Measurements from ENCODE around the gene FAM53B. TPM values are rescaled to one million over a fixed set of nuclear protein-coding genes. Genes with fewer than 3 reads are reported as not detected.

The FAM53B gene
- polyA plus RNA-seq, 6 donors from 2014 or later, result 19.6 to 141 (median 31.5) TPM

DNA sequence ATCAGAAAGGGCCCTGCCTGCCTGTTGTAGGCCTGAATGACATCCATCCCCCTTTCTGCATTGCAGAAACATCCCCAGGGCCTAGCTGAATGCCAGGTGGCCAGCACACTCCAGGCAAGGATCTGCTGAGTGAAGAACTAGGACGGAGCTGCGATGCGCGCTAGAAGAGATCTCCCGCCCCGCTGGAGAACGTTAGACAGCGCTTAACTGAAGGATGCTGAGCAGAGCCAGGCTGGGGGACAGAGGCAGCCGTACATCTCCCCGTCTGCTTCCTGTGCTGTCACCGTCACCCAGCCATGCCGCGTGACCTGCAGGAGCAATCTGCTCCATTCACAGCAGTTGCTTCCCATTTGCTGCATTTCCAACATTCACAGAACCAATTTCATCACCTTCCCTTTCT, 73.3 kb downstream of the FAM53B start:
- Mint-ChIP-seq H3K36me3 (peaks cover 0 to 19% of the 10 kb centered on the region in 2 donors), H3K4me3 (peak overlapping the region in 5 of 8 donors; percentile 12 to 45 (median 33))

GRCh38 chr10:124669824-124670654, 74.1 kb downstream of the FAM53B start:
- Mint-ChIP-seq H3K9me3 (no peaks in the 10 kb centered on the region), H3K36me3 (peaks cover 0 to 16% of the 10 kb centered on the region in 2 donors), H3K27ac (peak overlapping the region in 5 of 6 donors; percentile 70 to 97 (median 93)), H3K27me3 (no peaks in the 10 kb centered on the region), H3K4me3 (peak overlapping the region in 4 of 8 donors; percentile 33 to 43 (median 42)), H3K4me1 (peaks cover 64 to 95% (median 90%) of the 10 kb centered on the region in 3 donors)
- ATAC-seq (ENCODE audit: low read depth in 2 of 2) (no peak), DNase-seq (no peak)

More for the DNA sequence above, 73.3 kb downstream of the FAM53B start:
- Mint-ChIP-seq H3K27me3 (no peaks in the 10 kb centered on the region), H3K27ac (peak overlapping the region in 5 of 6 donors; percentile 70 to 97 (median 93)), H3K9me3 (no peaks in the 10 kb centered on the region), H3K4me1 (peaks cover 63 to 96% (median 90%) of the 10 kb centered on the region in 3 donors)
- no peak for DNase-seq
- ATAC-seq (ENCODE audit: low read depth in 2 of 2), result peak; percentile 44 to 45

- ATAC-seq (ENCODE audit: low read depth in 2 of 2) (no peak), DNase-seq (no peak)
- H3K27me3 Mint-ChIP-seq, result no peaks in the 10 kb centered on the region
- peak overlapping the region in 4 of 6 donors; percentile 79 to 90 (median 86) for H3K27ac Mint-ChIP-seq
- H3K9me3 Mint-ChIP-seq, result no peaks in the 10 kb centered on the region
- H3K4me1 Mint-ChIP-seq, result peaks cover 60 to 92% (median 89%) of the 10 kb centered on the region in 3 donors
- H3K4me3 Mint-ChIP-seq, result no peak overlapping the region
- peaks cover 0 to 12% of the 10 kb centered on the region in 2 donors for H3K36me3 Mint-ChIP-seq
These were observed 74.9 kb downstream of the FAM53B start for GRCh38 chr10:124669141-124669823.

DNA sequence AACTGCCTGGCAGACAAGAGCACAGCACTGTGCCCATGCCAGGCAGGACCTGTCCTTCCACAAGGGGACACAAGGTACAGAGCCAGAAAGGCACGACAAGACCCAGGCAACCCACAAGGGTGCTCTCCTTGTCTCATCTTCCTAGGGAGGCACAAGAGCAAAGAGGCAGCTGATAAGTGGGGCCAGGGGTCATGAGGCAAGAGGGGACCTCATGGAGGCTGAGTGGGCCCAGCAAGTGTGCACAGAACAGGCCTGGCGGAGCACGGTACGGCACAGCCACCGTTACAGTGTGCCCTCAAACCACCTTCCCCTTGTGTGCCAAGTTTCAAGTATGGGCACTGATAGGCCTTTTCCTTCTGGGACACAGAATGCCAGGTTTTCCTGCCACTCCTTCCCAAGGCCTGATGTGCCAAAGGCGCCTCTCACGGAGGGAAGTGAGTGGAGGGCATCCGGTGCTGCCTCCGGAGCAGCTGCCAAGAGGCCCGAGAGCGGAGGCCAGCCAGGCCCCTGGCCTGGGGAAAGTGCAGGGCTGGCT, 75.6 kb downstream of the FAM53B start:
- H3K4me1 Mint-ChIP-seq, result peaks cover 53 to 85% (median 82%) of the 10 kb centered on the region in 3 donors
- H3K36me3 Mint-ChIP-seq, result peaks cover 0 to 12% of the 10 kb centered on the region in 2 donors
- peak overlapping the region in 1 of 8 donors; percentile 9 for H3K4me3 Mint-ChIP-seq
- H3K27me3 Mint-ChIP-seq, result no peaks in the 10 kb centered on the region
- peak overlapping the region in 5 of 6 donors; percentile 75 to 94 (median 79) for H3K27ac Mint-ChIP-seq
- DNase-seq (no peak), ATAC-seq (ENCODE audit: low read depth in 2 of 2) (no peak)
- no peaks in the 10 kb centered on the region for H3K9me3 Mint-ChIP-seq

GRCh38 chr10:124667425-124668345, 76.5 kb downstream of the FAM53B start:
- DNase-seq (no peak), ATAC-seq (ENCODE audit: low read depth in 2 of 2) (no peak)
- Mint-ChIP-seq H3K4me3 (peak overlapping the region in 3 of 8 donors; percentile 9 to 37 (median 24)), H3K36me3 (peaks cover 0 to 12% of the 10 kb centered on the region in 2 donors), H3K9me3 (no peaks in the 10 kb centered on the region), H3K4me1 (peaks cover 44 to 81% (median 76%) of the 10 kb centered on the region in 3 donors), H3K27ac (peak overlapping the region; percentile 6 to 94 (median 82)), H3K27me3 (no peaks in the 10 kb centered on the region)

- Mint-ChIP-seq H3K4me1 (peaks cover 39 to 82% (median 72%) of the 10 kb centered on the region in 3 donors), H3K9me3 (no peaks in the 10 kb centered on the region), H3K27me3 (no peaks in the 10 kb centered on the region), H3K27ac (peak overlapping the region in 4 of 6 donors; percentile 15 to 79 (median 42)), H3K4me3 (no peak overlapping the region), H3K36me3 (peaks cover 0 to 12% of the 10 kb centered on the region in 2 donors)
- no peak for DNase-seq
- no peak for ATAC-seq (ENCODE audit: low read depth in 2 of 2)
These were observed 77.7 kb downstream of the FAM53B start for GRCh38 chr10:124666494-124666893.

DNA sequence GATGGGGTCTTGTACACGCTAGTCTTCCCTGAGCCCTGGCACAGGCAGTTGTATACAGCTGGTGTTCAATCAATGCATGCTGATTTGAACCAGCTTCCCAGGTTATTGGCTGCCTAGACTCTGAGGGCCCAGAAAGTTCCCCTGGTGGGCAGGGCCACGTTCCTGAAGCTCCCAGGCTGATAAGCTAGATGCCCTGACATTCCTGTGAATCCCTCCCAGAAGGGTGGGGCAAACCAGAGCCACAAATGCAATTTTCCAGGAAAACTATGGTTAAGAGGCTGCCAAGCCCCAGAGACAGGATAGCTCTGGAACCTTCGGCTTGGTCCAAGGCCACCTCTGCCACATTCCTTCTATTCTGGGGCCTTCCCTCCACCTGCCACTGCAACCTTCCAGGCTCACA, 78.2 kb downstream of the FAM53B start:
- Mint-ChIP-seq H3K4me3 (no peak overlapping the region), H3K4me1 (peaks cover 39 to 82% (median 72%) of the 10 kb centered on the region in 3 donors), H3K27ac (peak overlapping the region in 4 of 6 donors; percentile 15 to 95 (median 68))

GRCh38 chr10:124665558-124665957, 78.6 kb downstream of the FAM53B start:
- peaks cover 0 to 4% of the 10 kb centered on the region in 2 donors for H3K36me3 Mint-ChIP-seq
- H3K9me3 Mint-ChIP-seq, result no peaks in the 10 kb centered on the region
- peak overlapping the region; percentile 58 to 95 (median 78) for H3K27ac Mint-ChIP-seq
- H3K4me3 Mint-ChIP-seq, result no peak overlapping the region
- DNase-seq (no peak), ATAC-seq (ENCODE audit: low read depth in 2 of 2) (no peak)
- no peaks in the 10 kb centered on the region for H3K27me3 Mint-ChIP-seq
- peaks cover 35 to 81% (median 72%) of the 10 kb centered on the region in 3 donors for H3K4me1 Mint-ChIP-seq

More for the DNA sequence above, 78.2 kb downstream of the FAM53B start:
- DNase-seq (no peak), ATAC-seq (ENCODE audit: low read depth in 2 of 2) (no peak)
- Mint-ChIP-seq H3K9me3 (no peaks in the 10 kb centered on the region), H3K36me3 (peaks cover 0 to 8% of the 10 kb centered on the region in 2 donors), H3K27me3 (no peaks in the 10 kb centered on the region)

DNA sequence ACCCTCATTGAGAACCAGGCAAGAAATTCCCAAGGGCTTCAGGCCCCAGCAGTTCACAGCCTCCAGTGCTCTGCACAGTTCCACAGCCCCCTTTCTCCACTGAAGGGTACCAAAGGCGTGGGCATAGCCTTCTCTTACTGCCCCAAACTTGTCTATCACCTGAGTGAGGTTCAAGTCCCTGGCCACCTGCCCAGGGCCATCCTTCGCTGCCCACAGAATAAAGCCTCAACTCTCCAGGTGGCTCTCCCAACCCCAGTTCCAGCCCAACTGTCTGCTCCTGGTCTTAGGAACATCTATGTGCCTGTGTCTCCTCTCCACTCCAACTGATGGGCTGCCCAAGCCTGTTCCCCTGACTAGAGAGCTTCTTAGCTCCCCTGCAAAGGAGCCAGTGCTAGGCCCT, 79.1 kb downstream of the FAM53B start:
- peak overlapping the region in 5 of 6 donors; percentile 67 to 95 (median 85) for H3K27ac Mint-ChIP-seq
- DNase-seq, result no peak
- ATAC-seq (ENCODE audit: low read depth in 2 of 2), result no peak
- H3K36me3 Mint-ChIP-seq, result no peaks in the 10 kb centered on the region
- H3K4me3 Mint-ChIP-seq, result peak overlapping the region in 1 of 8 donors; percentile 9
- H3K27me3 Mint-ChIP-seq, result no peaks in the 10 kb centered on the region
- no peaks in the 10 kb centered on the region for H3K9me3 Mint-ChIP-seq
- H3K4me1 Mint-ChIP-seq, result peaks cover 35 to 81% (median 72%) of the 10 kb centered on the region in 3 donors

GRCh38 chr10:124663766-124664360, 80.3 kb downstream of the FAM53B start:
- H3K27me3 Mint-ChIP-seq, result no peaks in the 10 kb centered on the region
- peak overlapping the region in 3 of 6 donors; percentile 5 to 87 (median 12) for H3K27ac Mint-ChIP-seq
- no peaks in the 10 kb centered on the region for H3K9me3 Mint-ChIP-seq
- ATAC-seq (ENCODE audit: low read depth in 2 of 2), result no peak
- no peak overlapping the region for H3K4me3 Mint-ChIP-seq
- no peak for DNase-seq
- peaks cover 46 to 84% (median 74%) of the 10 kb centered on the region in 3 donors for H3K4me1 Mint-ChIP-seq
- no peaks in the 10 kb centered on the region for H3K36me3 Mint-ChIP-seq

DNA sequence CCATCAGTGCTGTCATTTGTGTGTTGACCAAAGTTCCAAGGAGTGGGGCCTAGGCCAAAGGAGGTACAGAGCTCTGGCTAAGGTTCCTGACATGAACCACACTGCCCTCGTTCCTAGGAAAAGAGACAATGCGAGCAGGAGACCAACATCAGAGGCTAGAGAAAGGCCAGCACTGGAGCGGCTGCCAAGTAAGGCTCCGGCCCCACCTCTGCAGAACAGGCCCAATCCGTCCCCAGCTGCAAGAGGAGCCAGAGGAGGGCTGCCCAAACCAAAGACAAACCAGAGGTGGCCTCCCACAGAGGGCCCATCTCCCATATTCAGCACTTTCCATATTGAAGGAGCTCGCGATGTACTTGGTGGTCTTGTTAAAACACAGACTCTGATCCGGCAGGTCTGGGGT, 81.0 kb downstream of the FAM53B start:
- Mint-ChIP-seq H3K9me3 (no peaks in the 10 kb centered on the region), H3K4me1 (peaks cover 50 to 87% (median 74%) of the 10 kb centered on the region in 3 donors), H3K27ac (peak overlapping the region in 2 of 6 donors; percentile 37 to 87), H3K4me3 (peak overlapping the region in 1 of 8 donors; percentile 65), H3K36me3 (no peaks in the 10 kb centered on the region), H3K27me3 (no peaks in the 10 kb centered on the region)
- DNase-seq (no peak), ATAC-seq (ENCODE audit: low read depth in 2 of 2) (no peak)

GRCh38 chr10:124661660-124662180, 82.5 kb downstream of the FAM53B start:
- Mint-ChIP-seq H3K9me3 (no peaks in the 10 kb centered on the region), H3K4me3 (peak overlapping the region in 2 of 8 donors; percentile 2 to 13), H3K27ac (peak overlapping the region; percentile 13 to 96 (median 82)), H3K36me3 (no peaks in the 10 kb centered on the region), H3K4me1 (peaks cover 50 to 84% (median 70%) of the 10 kb centered on the region in 3 donors), H3K27me3 (no peaks in the 10 kb centered on the region)
- DNase-seq (no peak), ATAC-seq (ENCODE audit: low read depth in 2 of 2) (no peak)

Data from naive B cell (primary cell).